Type B pancreatic cell (in vitro differentiated cells): ENCODE data around the gene TASP1. TPM values are rescaled to one million over a fixed set of nuclear protein-coding genes. Genes with fewer than 3 reads are reported as not detected.

Experiments used
- DNase-seq: peaks from one replicate; pipeline ENCODE4 v3.0.0; 2021; ENCODE audit warnings: mixed read lengths; ENCODE audit not compliant: unreplicated experiment; ENCODE audit errors: extremely low spot score
- H3K27ac Mint-ChIP-seq: 2 replicates; pipeline ENCODE4 v1.8.0; 2021; ENCODE audit warnings: mild to moderate bottlenecking, mixed read lengths
- H3K27me3 Mint-ChIP-seq: 2 replicates; pipeline ENCODE4 v1.8.0; 2021; ENCODE audit warnings: mixed read lengths
- H3K36me3 Mint-ChIP-seq: 2 replicates; pipeline ENCODE4 v1.8.0; 2021; ENCODE audit warnings: mixed read lengths
- H3K4me1 Mint-ChIP-seq: one replicate; pipeline ENCODE4 v1.8.0; 2021; ENCODE audit warnings: mixed read lengths; ENCODE audit not compliant: unreplicated experiment
- H3K4me3 Mint-ChIP-seq: 2 replicates; pipeline ENCODE4 v1.8.0; 2021; ENCODE audit warnings: mild to moderate bottlenecking, mixed read lengths
- H3K9me3 Mint-ChIP-seq: 2 replicates; pipeline ENCODE4 v1.8.0; 2021; ENCODE audit warnings: mixed read lengths
- total RNA-seq: library from RNA; stranded (reverse); gene quantifications from 2 replicates; pipeline ENCODE4 v1.2.1, GENCODE V29; 2021; ENCODE audit warnings: low replicate concordance
- TF ChIP-seq, protein P1 (sequence below): fragments of 200-600 bp; sonication (generic); conservative IDR thresholded peaks from 2 replicates; pipeline ENCODE4 v1.5.0; 2021; ENCODE audit warnings: antibody characterized with exemption, mild to moderate bottlenecking

Gene TASP1
- total RNA-seq, 1 donor from 2014 or later = 16.7 TPM

DNA sequence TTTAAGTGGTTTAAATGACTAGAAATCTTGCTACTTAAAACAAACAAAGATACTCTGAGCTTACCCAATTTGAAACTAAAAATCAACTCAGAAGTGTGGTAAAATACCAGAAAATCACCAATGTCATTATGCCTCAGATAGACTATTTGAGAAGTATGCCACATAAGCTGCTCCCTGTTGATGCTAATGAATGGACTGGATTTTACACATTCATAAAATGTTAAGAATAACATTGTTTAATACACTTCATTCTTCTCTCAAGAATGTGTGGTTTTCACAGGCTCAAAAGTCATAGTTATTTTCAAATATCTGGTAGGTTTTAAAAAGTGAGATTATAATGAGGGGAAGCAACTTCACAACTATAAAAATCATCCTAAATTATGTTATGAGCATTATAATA is 170.6 kb downstream of the TASP1 start:
- Mint-ChIP-seq H3K27me3 (no peaks in the 10 kb centered on the region), H3K4me3 (no peak overlapping the region), H3K9me3 (peaks cover 4% of the 10 kb centered on the region), H3K27ac (no peak overlapping the region), H3K4me1 (no peaks in the 10 kb centered on the region), H3K36me3 (peaks cover 11% of the 10 kb centered on the region)
- DNase-seq = no peak
- TF ChIP-seq, protein P1, sequence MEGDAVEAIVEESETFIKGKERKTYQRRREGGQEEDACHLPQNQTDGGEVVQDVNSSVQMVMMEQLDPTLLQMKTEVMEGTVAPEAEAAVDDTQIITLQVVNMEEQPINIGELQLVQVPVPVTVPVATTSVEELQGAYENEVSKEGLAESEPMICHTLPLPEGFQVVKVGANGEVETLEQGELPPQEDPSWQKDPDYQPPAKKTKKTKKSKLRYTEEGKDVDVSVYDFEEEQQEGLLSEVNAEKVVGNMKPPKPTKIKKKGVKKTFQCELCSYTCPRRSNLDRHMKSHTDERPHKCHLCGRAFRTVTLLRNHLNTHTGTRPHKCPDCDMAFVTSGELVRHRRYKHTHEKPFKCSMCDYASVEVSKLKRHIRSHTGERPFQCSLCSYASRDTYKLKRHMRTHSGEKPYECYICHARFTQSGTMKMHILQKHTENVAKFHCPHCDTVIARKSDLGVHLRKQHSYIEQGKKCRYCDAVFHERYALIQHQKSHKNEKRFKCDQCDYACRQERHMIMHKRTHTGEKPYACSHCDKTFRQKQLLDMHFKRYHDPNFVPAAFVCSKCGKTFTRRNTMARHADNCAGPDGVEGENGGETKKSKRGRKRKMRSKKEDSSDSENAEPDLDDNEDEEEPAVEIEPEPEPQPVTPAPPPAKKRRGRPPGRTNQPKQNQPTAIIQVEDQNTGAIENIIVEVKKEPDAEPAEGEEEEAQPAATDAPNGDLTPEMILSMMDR = no peak

DNA sequence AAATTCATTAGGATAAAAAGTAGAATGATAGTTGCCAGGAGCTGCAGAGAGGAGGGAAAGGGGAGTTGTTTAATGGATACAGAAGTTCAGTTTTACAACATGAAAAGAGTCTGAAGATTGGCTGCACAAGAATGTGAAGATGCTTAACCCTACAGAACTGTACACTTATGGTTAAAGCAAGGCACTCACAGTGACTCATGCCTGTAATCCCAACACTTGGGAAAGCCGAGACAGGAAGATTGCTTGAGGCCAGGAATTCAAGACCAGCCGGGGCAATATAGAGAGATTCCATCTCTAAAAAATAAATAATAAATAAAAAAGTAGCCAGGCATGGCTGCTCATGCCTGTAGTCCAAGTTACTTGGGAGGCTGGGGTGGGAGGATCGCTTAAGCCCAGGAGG is 174.0 kb downstream of the TASP1 start:
- H3K4me3 Mint-ChIP-seq = no peak overlapping the region
- no peaks in the 10 kb centered on the region for H3K27me3 Mint-ChIP-seq
- H3K4me1 Mint-ChIP-seq = no peaks in the 10 kb centered on the region
- no peaks in the 10 kb centered on the region for H3K9me3 Mint-ChIP-seq
- peaks cover 7% of the 10 kb centered on the region for H3K36me3 Mint-ChIP-seq
- TF ChIP-seq, protein P1 = no peak
- no peak overlapping the region for H3K27ac Mint-ChIP-seq
- DNase-seq = no peak

DNA sequence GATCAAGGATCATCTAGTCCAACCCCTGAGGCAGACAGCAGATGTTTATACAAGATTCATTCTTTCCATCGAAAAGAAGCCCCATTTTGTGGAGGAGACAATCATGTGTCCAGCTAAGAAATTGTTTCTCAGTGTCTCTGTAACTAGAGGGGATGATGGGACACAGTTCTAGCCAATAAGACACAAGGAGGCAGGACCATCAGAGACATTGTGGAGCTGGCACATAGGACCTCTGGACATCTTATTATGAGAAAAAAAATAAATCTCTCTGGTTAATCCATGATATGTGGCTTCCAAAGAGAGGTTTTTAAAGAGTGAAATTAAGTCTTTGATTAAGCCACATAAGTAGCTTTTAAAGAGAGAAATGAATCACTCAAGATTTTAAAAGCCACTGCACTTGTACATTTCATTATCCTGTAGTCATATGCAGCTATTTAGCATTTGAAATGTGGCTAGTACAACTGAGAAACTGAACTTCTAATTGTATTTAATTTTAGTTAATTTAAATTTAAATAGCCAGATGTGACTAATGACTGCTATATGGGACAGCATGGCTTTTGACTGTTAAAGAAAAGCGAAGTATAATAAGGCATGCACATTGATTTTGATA is 176.8 kb downstream of the TASP1 start:
- DNase-seq = no peak
- no peak overlapping the region for H3K27ac Mint-ChIP-seq
- peaks cover 5% of the 10 kb centered on the region for H3K36me3 Mint-ChIP-seq
- no peaks in the 10 kb centered on the region for H3K4me1 Mint-ChIP-seq
- TF ChIP-seq, protein P1 = no peak
- H3K4me3 Mint-ChIP-seq = no peak overlapping the region
- H3K27me3 Mint-ChIP-seq = no peaks in the 10 kb centered on the region
- no peaks in the 10 kb centered on the region for H3K9me3 Mint-ChIP-seq

DNA sequence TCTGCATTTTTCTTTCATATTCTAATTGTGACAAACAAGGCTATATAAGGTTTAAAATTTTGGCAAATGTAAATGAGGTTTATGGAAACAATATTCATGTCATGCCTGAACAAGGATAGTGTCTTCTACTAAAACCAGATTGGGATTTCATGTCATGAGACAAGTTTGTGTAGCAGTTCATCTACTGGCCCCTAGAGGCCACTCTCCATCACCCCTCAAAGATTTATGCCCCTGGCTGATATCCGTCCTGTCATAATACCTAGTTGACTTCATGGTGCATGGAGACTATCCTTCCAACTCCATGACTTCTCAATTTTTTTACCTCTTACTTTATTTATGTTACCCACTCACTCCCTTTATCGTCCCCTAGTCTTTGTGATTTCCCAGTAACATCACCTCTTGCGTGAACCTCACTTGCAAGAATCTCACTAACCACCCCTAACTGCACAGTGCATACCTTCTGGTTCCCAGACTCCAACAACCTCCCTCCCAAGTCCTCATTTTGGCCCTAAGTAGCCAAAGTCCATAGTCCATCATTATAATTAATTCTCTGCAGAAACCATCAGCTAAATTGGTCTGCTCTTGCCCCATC is 179.8 kb downstream of the TASP1 start:
- TF ChIP-seq, protein P1 = peak; percentile 81
- Mint-ChIP-seq H3K4me1 (peaks cover 4% of the 10 kb centered on the region), H3K9me3 (no peaks in the 10 kb centered on the region), H3K36me3 (no peaks in the 10 kb centered on the region), H3K4me3 (no peak overlapping the region), H3K27me3 (no peaks in the 10 kb centered on the region), H3K27ac (no peak overlapping the region)
- DNase-seq = no peak

DNA sequence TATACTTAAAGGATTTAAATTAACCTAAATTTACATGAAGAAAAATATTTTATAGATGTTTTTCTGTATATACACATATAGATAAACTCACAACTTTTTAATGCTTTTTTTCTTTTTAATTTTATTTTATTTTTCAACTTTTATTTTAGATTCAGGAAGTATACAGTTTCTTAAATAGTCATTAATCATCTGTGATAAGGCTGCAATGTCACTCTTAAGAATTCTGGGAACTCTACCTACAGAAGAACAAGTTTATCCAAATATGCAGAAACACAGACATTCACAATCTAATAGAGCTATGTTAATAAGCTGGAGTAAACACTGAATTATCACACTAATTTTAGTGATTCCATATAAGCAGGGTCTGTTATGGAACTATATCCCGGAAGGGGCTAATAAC is 181.2 kb downstream of the TASP1 start:
- H3K9me3 Mint-ChIP-seq = peaks cover 8% of the 10 kb centered on the region
- H3K36me3 Mint-ChIP-seq = peaks cover 14% of the 10 kb centered on the region
- H3K4me1 Mint-ChIP-seq = peaks cover 4% of the 10 kb centered on the region
- TF ChIP-seq, protein P1 = no peak
- no peak overlapping the region for H3K4me3 Mint-ChIP-seq
- DNase-seq = no peak
- no peak overlapping the region for H3K27ac Mint-ChIP-seq
- H3K27me3 Mint-ChIP-seq = no peaks in the 10 kb centered on the region
